Neural crest cell (in vitro differentiated cells): ENCODE results near the gene ADGRV1. TPM values are rescaled to one million over a fixed set of nuclear protein-coding genes. Genes with fewer than 3 reads are reported as not detected.

Experiments used
- DNase-seq: peaks from one replicate; pipeline ENCODE4 v3.0.0; 2021; ENCODE audit warnings: low read depth, mixed read lengths, low spot score
- H3K27ac Mint-ChIP-seq: one replicate; pipeline ENCODE4 v1.8.0; 2021; ENCODE audit warnings: mild to moderate bottlenecking, mixed read lengths; ENCODE audit not compliant: unreplicated experiment
- H3K27me3 Mint-ChIP-seq: 2 replicates; pipeline ENCODE4 v1.8.0; 2021; ENCODE audit warnings: low read depth, mild to moderate bottlenecking, mixed read lengths
- H3K36me3 Mint-ChIP-seq: 2 replicates; pipeline ENCODE4 v1.8.0; 2021; ENCODE audit warnings: low read depth, mild to moderate bottlenecking, mixed read lengths
- H3K4me1 Mint-ChIP-seq: 2 replicates; pipeline ENCODE4 v1.8.0; 2021; ENCODE audit warnings: mixed read lengths
- H3K4me3 Mint-ChIP-seq: one replicate; pipeline ENCODE4 v1.8.0; 2021; ENCODE audit warnings: mild to moderate bottlenecking, mixed read lengths
- H3K9me3 Mint-ChIP-seq: 2 replicates; pipeline ENCODE4 v1.8.0; 2021; ENCODE audit warnings: mixed read lengths
- total RNA-seq: library from RNA; stranded (reverse); gene quantifications from 2 replicates; pipeline ENCODE4 v1.2.1, GENCODE V29; 2021
- TF ChIP-seq, protein P1 (sequence below): fragments of 200-600 bp; sonication (generic); conservative IDR thresholded peaks from 2 replicates; pipeline ENCODE4 v1.5.0; 2021; ENCODE audit warnings: antibody characterized with exemption, mild to moderate bottlenecking

ADGRV1 gene
- total RNA-seq, 1 donor from 2014 or later, result 43.4 TPM

DNA sequence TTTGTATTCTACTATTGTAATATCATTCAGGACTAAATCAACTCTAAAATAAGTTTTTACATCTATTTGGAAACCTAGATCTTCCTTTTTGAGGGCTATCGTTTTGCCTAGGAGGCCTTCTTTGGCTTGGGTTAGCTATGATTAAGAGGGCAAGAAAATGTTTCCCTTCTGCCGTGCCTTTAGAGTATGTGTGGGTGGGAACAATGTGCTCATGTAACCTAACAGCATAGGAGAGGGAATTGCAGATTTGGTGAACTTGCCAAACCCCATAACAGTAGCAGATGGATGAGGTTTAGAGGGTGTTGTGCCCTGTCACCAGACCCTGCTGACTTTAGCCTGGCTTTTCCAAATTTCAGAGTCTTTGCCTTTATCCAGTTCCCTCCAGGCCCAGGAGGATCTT, 339.0 kb downstream of the ADGRV1 start:
- Mint-ChIP-seq H3K4me3 (no peak overlapping the region), H3K27ac (no peak overlapping the region), H3K9me3 (no peaks in the 10 kb centered on the region), H3K4me1 (peaks cover 4% of the 10 kb centered on the region), H3K27me3 (no peaks in the 10 kb centered on the region), H3K36me3 (peaks cover 3% of the 10 kb centered on the region)
- TF ChIP-seq, protein P1, sequence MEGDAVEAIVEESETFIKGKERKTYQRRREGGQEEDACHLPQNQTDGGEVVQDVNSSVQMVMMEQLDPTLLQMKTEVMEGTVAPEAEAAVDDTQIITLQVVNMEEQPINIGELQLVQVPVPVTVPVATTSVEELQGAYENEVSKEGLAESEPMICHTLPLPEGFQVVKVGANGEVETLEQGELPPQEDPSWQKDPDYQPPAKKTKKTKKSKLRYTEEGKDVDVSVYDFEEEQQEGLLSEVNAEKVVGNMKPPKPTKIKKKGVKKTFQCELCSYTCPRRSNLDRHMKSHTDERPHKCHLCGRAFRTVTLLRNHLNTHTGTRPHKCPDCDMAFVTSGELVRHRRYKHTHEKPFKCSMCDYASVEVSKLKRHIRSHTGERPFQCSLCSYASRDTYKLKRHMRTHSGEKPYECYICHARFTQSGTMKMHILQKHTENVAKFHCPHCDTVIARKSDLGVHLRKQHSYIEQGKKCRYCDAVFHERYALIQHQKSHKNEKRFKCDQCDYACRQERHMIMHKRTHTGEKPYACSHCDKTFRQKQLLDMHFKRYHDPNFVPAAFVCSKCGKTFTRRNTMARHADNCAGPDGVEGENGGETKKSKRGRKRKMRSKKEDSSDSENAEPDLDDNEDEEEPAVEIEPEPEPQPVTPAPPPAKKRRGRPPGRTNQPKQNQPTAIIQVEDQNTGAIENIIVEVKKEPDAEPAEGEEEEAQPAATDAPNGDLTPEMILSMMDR, result no peak
- DNase-seq, result no peak

DNA sequence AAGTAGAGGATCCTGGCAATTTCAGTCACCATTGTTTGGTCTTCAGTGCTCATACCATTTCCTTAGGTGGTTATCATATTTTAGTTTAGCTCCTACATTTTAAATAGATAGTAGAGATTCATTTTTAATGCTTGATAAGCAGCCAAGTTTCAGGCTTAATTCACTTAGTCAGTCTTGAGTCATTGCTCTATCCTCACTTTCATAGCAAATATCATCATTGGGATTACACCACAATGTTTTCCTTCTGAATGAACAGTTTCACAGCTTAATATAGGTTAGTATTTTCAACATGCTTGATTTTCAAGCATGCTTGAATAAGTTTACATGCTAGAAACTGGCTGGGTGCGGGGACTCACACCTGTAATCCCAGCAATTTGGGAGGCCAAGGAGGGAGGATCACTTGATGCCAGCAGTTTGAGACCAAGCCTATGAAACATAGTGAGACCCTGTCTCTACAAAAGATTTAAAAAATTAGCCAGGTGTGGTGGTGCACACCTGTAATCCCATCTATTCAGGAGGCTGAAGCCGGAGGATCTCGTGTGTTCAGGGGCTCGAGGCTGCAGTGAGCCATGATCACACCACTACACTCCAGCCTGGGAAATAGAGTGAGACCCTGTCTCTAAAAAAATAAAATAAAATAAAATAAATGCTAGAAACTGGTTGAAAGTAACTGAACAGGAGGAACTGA, 339.9 kb downstream of the ADGRV1 start:
- Mint-ChIP-seq H3K4me1 (peaks cover 4% of the 10 kb centered on the region), H3K9me3 (no peaks in the 10 kb centered on the region), H3K4me3 (no peak overlapping the region), H3K36me3 (peaks cover 3% of the 10 kb centered on the region), H3K27ac (no peak overlapping the region), H3K27me3 (no peaks in the 10 kb centered on the region)
- TF ChIP-seq, protein P1, result no peak
- no peak for DNase-seq

DNA sequence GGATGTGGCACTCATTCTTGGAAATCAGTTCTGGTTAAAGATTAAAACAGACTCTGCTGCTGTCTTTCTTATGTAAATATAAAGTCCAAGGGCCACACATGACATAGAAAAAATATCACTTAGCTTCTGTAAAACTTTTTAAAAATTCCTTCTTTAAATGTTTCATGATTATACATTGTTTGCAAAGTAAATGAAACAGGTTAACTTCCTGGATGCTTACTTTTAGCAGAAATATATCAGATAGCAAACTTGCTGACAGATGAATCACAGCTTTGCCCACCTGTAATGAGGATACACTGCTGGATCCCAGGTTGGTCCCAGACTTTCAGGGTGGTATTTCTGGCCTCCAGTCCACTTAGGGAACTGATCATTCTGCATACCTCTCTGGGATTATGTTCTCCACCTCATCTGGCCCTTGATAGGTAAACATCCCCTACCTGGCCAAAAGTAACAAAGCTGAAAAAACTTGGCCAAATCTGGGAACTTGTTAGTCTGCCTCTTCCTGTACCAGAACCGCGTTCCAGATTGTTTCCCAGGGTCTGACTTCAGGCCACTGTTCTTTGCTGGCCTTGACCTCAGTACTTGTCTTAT, 340.5 kb downstream of the ADGRV1 start:
- Mint-ChIP-seq H3K36me3 (peaks cover 3% of the 10 kb centered on the region), H3K27ac (no peak overlapping the region), H3K4me3 (no peak overlapping the region), H3K27me3 (no peaks in the 10 kb centered on the region), H3K4me1 (peaks cover 4% of the 10 kb centered on the region), H3K9me3 (no peaks in the 10 kb centered on the region)
- no peak for DNase-seq
- TF ChIP-seq, protein P1, result no peak

DNA sequence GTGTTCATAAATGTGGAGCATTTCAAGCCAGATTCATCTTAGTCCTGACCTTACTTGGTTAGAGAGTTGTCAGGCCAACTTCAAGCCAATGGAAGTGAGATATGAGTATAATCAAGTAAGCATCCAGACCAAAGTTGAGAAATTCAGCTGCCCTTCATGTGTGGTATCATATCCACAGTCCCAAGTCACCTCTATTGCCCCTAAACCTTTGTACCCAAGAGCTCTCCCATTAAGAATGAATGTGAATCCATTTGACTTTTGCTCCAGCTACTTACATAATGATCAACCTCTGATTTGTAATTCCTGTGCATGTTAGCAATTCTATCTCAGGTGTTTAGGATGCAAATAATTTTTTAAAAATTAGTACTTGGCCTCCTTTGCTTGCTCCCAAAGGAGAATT, 342.7 kb downstream of the ADGRV1 start:
- Mint-ChIP-seq H3K27me3 (no peaks in the 10 kb centered on the region), H3K36me3 (peaks cover 8% of the 10 kb centered on the region), H3K4me3 (no peak overlapping the region), H3K9me3 (peaks cover 4% of the 10 kb centered on the region), H3K27ac (no peak overlapping the region), H3K4me1 (no peaks in the 10 kb centered on the region)
- no peak for DNase-seq
- TF ChIP-seq, protein P1, result no peak

DNA sequence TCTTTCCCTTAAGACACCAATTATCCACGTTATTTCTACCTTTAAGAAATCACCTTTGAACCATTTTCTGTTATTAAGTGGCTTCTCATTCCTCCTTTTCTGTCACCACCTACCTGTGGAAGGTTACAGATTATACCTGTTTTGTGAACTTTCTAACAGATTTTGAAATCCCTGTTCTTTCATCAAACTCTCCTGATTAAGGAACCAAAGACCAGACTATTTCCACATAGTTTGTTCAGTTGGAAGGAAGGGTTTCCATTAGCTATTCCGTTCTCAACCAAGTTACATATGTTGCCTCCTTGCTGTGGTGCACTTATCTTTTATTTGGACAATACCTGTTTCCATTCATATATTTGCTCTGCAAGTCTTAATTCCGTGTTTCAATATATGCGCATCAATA, 343.6 kb downstream of the ADGRV1 start:
- TF ChIP-seq, protein P1, result no peak
- H3K27ac Mint-ChIP-seq, result no peak overlapping the region
- peaks cover 9% of the 10 kb centered on the region for H3K36me3 Mint-ChIP-seq
- DNase-seq, result no peak
- H3K4me3 Mint-ChIP-seq, result no peak overlapping the region
- H3K4me1 Mint-ChIP-seq, result no peaks in the 10 kb centered on the region
- no peaks in the 10 kb centered on the region for H3K27me3 Mint-ChIP-seq
- H3K9me3 Mint-ChIP-seq, result peaks cover 5% of the 10 kb centered on the region
